HuH-7.5 (cell line): ENCODE data around the gene VSTM2L.
"Not testable (repeated sequence)": the region's sequence is repeated elsewhere in the genome, so short reads cannot be mapped to it uniquely, and the experiment has no call there.

Experiments
- DNase-seq: peaks from one replicate; pipeline ENCODE4 v3.0.0; 2011; ENCODE audit warnings: low spot score

The VSTM2L gene

DNA sequence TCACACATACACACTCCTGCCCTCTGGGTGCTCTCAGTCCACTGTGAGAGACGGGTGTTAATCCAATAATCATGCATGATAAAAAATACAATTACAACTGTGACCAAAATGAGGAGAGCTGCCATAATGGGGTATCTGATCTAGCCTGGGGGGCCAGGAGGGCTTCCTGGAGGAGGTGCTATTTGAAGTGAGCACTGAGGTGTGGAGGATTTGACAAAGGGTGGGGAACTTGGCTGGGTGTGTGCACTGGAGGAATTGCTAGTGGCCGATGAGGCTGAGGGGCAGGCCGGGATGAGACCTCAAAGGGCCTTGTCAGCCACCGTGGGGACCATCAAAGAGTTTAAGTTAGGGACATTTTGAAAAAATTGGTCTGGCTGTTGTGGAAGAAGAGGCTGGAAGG, 34.8 kb downstream of the VSTM2L start:
- DNase-seq = no peak

DNA sequence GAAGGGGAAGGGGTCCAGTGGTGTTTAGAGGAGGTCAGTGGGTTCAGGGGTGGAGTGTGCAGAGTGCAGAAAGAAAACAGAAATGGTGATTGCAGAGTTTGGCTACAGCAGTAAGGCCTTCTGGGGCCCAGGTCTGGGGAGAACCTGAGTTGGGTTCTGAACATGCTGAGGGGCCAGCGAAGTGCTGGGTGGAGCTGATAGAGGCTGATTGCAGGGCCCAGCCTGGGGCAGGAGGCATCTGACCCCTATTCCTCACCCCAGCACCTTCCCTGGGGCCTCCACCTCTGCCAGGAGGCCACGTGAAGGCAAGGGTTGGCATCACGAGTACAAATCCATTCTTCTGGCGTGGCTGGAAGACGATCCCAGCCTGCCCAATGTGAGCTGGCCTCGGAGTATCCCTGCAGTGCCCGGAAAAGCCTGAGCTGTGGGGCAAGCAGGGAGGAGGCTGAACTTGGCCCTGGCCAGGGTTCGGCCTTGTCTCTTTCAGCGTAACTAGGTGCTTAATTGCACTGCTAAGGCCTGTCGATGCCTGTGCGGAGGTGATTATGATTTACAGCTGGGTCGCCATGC, 35.3 kb downstream of the VSTM2L start:
- no peak for DNase-seq

DNA sequence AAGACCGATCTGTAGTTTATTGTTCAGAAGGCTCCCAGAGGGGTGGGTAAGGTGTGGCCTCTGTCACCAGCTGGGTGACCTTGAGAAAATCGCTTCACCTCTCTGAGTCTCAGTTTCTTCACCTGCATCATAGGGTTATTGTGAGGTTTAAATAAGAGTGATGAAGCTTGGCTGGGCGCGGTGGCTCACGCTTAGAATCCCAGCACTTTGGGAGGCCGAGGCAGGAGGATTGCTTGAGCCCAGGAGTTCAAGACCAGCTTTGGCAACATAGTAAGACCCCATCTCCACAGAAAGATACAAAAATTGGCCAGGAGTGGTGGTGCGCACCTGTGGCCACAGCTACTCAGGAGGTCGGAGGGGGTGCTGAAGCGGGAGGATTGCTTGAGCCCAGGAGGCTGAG, 36.0 kb downstream of the VSTM2L start:
- no peak for DNase-seq

DNA sequence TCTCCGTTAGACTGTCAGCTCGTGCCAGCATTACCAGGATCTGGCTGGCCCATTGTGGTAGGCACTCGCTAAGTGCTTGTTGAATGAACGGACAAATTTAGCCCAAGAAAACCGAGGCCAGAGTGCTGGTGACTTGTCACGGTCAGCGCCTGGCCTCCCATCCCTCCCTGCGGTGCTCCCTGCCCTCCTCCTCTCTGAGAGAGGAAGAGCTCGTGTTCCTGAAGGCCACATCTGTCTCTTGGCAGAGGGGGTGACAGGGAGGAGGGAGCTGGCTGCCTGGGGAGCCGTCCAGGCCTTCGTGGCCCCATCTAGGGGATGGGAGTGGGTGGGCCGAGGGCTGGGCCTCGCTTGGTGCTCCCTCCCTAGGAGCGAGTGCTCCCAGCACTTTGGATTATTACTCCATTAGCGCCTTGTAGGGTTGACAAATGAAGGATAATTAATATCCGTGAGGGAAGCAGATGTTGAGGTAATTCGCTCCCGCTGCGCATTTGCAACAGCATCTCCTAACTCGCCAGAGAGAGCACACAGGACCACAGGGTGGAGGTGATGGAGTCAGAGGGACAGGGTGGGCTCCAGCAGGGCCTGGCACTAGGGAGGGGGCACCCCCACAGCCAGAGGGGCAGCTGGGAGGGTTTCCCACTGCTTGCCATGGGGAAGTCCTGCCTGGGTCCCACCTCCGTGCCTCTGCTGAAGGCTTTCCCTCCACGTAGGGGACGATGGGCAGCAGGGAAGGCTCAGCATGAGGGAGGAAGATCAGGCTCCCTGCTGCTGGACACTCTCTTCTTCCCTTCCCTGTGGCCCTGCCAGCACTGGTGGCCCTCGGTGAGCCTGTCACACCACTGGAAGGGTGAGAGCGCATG, 37.0 kb downstream of the VSTM2L start:
- DNase-seq = no peak

DNA sequence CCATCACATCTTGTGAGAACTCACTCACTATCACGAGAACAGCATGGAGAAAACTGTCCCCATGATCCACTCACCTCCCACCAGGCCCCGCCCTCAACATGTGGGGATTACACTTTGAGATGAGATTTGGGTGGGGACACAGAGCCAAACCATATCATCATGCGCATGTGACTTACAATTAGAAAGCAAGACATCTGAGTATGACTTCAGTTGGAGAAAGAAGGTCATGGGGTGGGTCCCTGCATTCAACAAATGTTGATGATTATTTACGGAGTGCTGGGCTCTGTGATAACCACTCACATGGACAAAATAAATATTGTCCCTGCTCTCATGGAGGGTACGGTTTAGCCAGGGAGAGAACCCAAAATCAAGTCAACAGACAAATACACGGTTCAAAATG, 37.9 kb downstream of the VSTM2L start:
- no peak for DNase-seq

DNA sequence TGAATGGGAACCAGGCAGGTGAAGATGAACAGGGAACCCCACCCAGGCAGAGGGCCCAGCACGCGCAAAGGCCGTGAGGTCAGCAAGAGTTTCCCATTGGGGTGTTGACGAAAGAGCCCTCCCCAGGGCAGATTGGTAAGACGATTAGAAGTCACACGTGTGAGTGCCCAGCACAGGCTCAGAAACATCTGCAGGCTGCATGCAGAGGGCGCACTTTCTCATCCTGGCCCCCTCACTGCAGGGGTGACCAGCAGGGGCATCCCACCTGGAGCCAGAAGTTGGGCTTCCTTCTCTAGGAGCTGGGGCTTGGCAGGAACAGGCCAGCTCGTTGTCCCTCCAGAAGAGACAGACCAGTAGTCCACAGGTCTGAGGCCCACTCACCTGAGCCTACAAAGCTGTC, 38.4 kb downstream of the VSTM2L start:
- DNase-seq = no peak

DNA sequence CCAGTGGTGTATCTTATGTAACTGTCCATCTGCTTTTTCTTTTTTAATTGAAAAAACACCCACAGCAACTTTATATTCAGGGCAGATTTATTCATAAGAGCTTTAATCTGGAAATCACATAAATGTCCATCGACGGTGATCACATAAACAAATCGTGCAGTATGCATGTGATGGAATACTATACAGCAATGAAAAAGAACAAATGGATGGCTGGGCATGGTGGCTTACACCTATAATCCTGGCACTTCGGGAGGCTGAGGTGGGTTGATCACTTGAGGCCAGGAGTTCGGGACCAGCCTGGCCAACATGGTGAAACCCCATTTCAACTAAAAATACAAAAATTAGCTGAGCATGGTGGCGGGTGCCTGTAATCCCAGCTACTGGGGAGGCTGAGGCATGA, 39.1 kb downstream of the VSTM2L start:
- DNase-seq = no peak

DNA sequence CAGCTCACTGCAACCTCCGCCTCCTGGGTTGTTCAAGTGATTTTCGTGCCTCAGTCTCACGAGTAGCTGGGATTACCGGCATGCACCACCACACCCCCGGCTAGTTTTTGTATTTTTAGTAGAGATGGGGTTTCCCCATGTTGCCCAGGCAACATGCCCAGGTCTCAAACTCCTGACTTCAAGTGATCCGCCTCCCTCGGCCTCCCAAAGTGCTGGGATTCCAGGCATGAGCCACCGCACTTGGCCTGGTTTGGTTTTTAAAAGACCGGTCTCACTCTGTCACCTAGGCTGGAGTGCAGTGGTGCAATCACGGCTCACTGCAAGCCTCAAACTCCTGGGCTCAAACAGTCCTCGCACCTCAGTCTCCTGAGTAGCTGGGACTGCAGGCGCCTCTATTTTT, 40.1 kb downstream of the VSTM2L start:
- DNase-seq = no peak

DNA sequence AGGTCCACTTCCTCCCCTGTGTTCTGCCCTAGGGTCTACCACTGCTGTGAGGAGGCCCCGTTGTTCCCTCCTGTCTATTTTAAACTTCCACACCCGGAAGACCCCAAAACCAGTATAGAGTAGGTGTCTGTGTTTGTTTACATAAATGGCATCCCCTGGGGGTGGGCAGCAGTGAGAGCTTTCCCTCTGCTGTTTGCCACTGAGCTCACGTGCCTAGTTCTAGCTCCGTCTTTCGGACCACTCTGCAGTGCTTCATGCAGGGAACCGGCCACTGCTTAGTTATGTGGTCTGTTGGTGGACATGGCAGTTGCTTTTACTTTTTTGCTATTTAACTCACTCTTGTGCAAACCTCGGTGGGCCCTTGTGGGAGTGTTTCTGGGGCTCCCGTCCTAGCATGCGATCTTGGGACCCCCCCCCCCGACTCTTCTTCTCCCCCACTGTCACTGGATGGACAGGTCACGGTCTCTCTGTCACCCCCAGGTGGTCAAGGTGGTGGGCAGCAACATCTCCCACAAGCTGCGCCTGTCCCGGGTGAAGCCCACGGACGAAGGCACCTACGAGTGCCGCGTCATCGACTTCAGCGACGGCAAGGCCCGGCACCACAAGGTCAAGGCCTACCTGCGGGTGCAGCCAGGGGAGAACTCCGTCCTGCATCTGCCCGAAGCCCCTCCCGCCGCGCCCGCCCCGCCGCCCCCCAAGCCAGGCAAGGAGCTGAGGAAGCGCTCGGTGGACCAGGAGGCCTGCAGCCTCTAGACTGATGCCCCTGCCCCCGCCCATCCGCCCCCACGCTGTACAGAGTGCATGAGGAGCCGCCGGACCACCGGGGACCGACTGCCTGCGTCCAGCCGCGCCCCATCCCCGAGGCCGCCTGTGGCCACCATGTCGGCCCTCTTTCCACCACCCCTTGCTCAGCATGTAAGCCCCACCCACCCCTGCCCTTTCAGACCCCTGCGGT, 40.9 kb downstream of the VSTM2L start:
- DNase-seq = no peak

DNA sequence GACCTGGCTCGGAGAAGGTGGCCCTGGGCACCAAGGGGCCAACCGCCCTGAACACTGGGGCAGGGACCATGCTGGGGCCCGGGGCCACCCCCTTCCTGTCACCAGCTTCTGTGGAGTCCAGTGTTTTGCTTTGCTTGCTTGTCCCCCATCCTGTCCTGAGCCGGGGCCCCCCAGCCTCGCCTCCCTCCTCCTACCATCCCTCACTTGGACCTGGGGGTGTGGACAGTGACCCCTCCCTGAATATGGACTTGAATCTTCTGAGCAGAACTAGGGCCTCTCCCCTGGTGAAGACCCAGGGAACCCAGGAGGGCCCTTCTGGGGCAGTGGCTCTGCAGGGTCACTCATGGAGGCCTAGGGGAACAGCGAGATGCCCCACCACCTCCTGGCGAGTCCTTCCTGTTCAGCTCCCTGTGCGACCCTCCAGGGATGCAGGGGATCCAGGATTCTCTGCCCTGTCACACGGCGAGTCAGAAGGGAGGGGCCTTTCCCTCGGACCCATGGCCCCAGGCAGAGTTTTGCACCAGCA, 41.6 kb downstream of the VSTM2L start:
- no peak for DNase-seq

DNA sequence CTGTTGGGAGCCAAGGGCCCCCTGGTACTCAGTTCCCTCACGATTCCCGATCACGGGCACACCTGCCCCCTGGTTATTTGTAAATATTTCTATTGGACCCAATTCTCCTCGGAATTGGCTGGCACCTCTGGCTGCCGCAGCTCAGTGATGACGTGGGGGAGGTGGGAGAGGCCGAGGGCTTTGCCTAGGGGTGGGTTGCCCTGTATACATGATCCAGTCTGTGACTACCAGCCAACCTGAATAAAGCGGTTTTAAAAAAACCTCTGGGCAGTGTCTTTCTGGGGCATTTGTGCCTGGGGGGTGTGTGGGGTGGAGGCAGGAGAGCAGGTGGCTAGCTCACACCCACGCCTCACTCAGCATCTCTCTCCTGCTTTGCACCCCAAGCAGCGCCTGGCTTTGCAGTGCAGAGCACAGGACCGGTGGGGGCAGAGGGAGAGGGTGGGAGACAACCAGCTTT, 42.2 kb downstream of the VSTM2L start:
- DNase-seq = no peak

DNA sequence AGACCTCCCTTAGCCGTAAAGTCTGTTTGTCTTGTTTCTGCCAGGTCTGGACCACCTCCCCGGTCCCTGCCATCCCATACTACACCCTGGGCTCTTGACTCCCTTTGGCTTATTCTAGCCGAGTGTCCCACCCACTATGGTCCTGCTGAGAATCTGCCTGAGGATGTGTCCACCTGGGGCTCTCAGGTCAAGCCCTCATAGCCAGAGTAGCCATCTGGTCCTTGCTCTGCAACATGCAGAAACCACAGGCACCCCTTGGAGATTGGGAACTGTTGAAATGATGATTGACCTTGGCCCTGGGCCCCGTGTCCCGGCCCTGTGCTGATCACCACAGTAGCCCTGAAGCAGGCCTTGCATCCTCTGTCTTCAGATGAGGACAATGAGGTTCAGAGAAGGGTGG, 44.0 kb downstream of the VSTM2L start:
- DNase-seq = no peak

DNA sequence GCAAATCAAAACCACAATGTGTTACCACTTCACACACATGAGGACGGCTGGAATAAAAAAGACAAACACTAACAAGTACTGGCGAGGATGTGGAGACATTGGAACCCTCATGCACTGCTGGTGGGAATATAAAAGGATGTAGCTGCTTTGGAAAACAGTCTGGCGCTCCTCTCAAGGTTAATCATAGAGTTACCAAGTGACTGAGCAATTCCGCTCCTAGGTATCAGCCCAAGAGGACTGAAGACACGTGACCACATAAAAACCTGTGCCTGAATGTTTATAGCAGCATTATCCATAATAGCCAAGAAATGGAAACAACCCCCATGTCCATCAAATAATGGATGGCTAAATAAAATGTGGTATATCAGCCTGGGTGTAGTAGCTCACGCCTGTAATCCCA, 45.0 kb downstream of the VSTM2L start:
- DNase-seq = no peak

DNA sequence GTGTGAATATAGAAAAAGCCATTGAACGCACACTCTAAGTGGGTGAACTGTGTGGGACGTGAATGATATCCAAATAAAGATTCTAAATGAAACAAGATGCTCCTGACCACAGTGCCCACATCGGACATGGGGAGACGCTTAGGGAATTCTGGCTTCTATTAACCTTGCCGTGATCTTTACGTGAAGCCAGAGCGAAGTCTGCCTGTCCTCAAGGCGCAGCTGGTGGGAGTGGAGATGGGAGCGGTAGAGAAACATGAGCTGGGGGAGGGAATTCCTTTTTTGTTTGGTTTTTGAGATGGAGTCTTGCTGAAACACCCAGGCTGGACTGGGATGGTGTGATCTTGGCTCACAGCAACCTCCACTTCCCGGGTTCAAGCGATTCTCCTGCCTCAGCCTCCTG, 46.0 kb downstream of the VSTM2L start:
- DNase-seq = no peak

DNA sequence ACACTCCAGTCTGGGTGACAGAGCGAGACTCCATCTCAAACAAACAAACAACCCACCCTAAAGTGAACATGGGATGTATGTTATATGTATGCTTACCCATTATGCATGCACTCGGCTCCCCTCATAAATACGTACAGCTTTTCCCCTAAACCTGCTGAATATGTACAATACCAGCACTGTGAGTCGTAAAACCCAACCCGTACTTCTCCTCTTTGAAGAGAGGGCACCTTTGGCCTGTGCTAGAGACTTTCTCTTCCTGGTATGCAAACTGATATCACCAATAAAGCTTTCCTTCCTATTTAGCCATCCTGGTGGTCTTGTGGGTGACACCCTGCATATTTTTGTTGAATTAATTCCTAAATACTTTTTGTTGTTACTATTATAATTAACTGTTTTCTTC, 51.3 kb downstream of the VSTM2L start:
- DNase-seq = no peak

DNA sequence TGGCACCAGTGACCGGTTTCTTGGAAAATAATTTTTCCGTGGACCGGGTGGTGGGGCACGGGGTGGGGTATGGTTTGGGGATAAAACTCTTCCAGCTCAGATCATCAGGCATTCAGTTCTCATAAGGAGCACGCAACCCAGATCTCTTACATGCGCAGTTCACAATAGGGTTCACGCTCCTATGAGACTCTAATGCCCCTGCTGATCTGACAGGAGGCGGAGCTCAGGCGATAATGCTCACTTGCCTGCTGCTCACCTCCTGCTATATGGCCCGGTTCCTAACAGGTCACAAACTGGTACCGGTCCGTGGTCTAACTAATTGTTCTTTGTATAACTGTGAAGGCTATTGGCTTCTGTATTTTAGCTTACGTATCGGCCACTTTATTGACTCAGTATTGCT, 51.7 kb downstream of the VSTM2L start:
- no peak for DNase-seq

DNA sequence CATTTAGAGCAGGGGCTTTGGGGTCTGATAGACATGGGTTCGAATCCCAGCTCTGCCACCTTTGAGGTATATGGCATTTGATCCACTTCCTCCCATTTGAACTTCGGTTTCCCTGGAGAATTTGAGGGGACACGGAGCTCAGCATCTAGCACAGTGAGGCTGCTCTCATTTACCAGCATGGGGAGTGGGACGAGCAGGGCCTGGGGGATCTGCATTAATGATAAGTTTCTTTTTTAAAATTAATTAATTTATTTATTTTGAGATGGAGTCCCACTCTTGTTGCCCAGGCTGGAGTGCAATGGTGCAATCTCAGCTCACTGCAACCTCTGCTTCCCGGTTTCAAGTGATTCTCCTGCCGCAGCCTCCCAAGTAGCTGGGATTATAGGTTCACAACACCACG, 52.6 kb downstream of the VSTM2L start:
- no peak for DNase-seq

DNA sequence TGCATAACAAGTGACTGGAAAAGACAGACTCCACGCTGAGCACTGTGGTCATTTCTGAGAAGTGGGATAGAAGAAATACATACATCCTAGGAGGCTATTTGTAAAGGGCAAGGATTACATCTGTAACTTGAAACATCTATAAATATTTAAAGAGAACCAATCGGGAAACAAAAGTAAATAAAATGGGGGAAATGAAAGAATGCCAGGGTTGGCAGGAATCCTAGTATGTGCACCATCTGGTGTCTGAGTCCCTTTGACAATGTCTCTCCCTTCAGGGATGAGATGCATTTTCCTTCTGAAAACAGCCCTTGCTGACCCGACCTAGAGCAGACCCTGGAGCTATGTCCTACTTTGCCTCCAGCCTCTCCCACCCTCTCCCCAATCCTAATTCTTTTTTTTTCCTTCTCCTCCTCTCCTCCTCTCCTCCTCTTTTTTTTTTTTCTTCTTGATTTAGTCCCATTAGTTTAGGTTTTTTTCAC, 53.2 kb downstream of the VSTM2L start:
- DNase-seq = no peak

DNA sequence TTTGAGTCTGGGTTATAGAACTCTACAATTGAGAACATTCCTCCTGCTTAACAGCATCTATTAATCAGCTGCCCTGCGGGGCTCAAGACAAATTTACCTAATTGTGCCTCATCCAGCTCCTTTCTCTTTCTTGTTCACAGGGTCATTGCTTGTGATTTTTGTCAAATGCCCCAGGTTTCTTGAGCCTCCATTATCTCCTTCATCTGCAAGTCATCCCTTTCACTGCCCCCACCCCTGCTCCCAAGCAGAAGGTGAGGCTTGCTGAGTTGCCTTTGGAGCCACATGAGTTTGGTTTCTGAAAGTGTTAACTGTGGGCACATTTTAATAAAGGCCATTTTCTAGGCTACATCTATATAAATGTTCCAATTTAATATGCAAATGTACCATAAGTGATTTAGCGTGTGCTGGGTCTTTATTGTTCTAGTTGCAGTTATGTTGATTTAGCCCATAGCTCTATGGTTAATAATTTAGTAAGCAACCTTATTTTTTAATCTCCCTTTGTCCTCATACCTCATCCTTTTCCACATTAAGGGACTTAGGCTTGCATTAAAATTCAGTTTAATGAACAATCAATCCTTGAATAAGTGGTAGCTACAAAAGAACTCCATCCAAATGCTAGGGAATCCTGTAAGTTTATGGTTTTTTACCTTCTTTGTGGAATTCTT, 56.1 kb downstream of the VSTM2L start:
- no peak for DNase-seq

DNA sequence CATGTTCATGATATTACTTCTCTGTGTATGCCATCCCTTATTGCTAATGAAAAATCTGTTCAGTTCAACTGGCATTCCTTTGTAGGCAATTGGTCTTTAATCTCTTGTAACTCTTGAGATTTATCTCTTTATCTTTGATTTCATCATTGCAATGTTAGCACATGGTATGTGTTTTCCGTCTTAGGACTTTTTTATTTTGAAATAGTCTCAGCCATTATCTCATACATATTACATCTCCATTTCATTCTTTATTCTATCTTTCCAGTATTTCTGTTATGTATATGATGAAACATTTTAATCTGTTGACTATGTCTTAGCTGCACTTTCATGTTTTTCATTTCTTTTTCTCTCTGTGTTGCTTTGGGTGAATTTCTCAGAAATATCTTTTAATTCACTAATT, 58.1 kb downstream of the VSTM2L start:
- no peak for DNase-seq

DNA sequence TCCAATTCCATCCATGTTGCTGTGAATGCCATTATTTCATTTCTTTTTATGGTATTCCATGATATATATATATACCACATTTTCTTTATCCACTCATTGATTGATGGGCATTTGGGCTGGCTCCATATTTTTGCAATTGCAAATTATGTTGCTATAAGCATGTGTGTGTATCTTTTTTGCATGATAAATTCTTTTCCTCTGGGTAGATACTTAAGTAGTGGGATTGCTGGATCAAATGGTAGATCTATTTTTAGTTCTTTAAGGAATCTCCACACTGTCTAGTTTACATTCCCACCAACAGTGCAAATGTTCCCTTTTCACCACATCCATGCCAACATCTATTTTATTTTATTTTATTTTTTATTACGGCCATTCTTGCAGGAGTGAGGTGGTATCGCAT, 60.6 kb downstream of the VSTM2L start:
- DNase-seq = not testable (repeated sequence)
